Measurements from ENCODE around the gene SPATA13. TPM values are rescaled to one million over a fixed set of nuclear protein-coding genes. Genes with fewer than 3 reads are reported as not detected.
"Not testable (repeated sequence)": the region's sequence is repeated elsewhere in the genome, so short reads cannot be mapped to it uniquely, and the experiment has no call there.

Gene SPATA13
- total RNA-seq, 1 donor from 2014 or later = 44.2 TPM

- H3K4me1 ChIP-seq = no peaks in the 10 kb centered on the region
- intact Hi-C loops (cut with DNase I) = no loop called here
- H3K36me3 ChIP-seq = no peaks in the 10 kb centered on the region
- no peak overlapping the region for H3K4me3 ChIP-seq
- no peak for DNase-seq
- H3K27ac ChIP-seq = no peak overlapping the region
- no peak for ATAC-seq
- peaks cover 6% of the 10 kb centered on the region for H3K27me3 ChIP-seq (ENCODE audit: low read depth)
- H3K9me3 ChIP-seq = no peaks in the 10 kb centered on the region
- no peak for TF ChIP-seq CTCF (IDR thresholded peaks at IDR 0.05)
These were observed 162.7 kb downstream of the SPATA13 start for GRCh38 chr13:24323036-24323738.

- Histone ChIP-seq H3K27ac (no peak overlapping the region), H3K9me3 (no peaks in the 10 kb centered on the region), H3K36me3 (no peaks in the 10 kb centered on the region), H3K4me1 (no peaks in the 10 kb centered on the region), H3K4me3 (no peak overlapping the region), H3K27me3 (ENCODE audit: low read depth) (peaks cover 6% of the 10 kb centered on the region)
- DNase-seq (no peak), ATAC-seq (no peak)
- no peak for TF ChIP-seq CTCF (IDR thresholded peaks at IDR 0.05)
- intact Hi-C loops (cut with DNase I) = no loop called here
These were observed 163.2 kb downstream of the SPATA13 start for GRCh38 chr13:24323739-24324075.

GRCh38 chr13:24327598-24327997 is 167.1 kb downstream of the SPATA13 start:
- DNase-seq; H3K27me3 ChIP-seq (ENCODE audit: low read depth); H3K27ac ChIP-seq; H3K9me3 ChIP-seq; H3K36me3 ChIP-seq; H3K4me3 ChIP-seq; H3K4me1 ChIP-seq; intact Hi-C loops (cut with DNase I); ATAC-seq: not testable (repeated sequence)

DNA sequence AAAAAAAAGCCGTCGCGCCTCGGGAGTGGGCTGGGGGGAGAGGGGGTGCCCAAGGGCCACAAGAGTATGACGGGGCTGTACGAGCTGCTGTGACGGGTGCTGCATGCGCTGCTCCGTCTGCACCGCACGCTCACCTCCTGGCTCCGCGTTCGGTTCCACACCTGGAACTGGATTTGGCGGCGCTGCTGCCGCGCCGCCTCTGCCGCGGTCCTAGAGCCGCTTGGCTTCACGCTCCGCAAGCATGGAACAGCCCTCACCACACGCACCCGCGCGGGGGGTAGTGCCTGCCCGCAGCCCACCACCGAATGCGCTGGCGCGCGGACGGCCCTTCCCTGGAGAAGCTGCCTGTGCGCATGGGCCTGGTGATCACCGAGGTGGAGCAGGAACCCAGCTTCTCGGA is 167.6 kb downstream of the SPATA13 start:
- Histone ChIP-seq H3K27me3 (ENCODE audit: low read depth) (peaks cover 6% of the 10 kb centered on the region), H3K36me3 (no peaks in the 10 kb centered on the region), H3K9me3 (no peaks in the 10 kb centered on the region), H3K4me1 (no peaks in the 10 kb centered on the region), H3K27ac (no peak overlapping the region), H3K4me3 (no peak overlapping the region)
- ATAC-seq (no peak), DNase-seq (no peak)
- TF ChIP-seq CTCF (IDR thresholded peaks at IDR 0.05) = no peak
- intact Hi-C loops (cut with DNase I) = no loop called here

DNA sequence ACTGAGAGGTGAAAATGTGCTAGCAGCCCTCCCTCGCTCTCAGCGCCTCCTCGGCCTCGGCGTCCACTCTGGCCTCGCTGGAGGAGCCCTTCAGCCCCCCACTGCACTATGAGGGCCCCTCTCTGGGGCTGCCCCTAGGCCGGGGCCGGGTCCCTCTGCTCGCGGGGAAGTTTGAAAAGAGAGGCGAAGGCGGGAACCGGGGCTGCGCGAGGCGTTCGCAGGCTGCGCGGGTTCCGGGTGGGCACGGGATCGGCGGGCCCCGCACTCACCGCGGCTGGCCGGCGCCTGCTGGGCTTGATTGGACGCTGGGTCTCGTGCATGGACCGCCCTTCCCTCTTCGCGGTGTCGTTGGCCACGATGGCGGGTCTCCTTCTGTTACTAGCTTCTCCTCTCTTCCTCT is 178.2 kb downstream of the SPATA13 start:
- no peak overlapping the region for H3K27ac ChIP-seq
- TF ChIP-seq CTCF (IDR thresholded peaks at IDR 0.05) = no peak
- no peak for DNase-seq
- H3K4me1 ChIP-seq = no peaks in the 10 kb centered on the region
- H3K36me3 ChIP-seq = no peaks in the 10 kb centered on the region
- H3K27me3 ChIP-seq (ENCODE audit: low read depth) = no peaks in the 10 kb centered on the region
- H3K4me3 ChIP-seq = no peak overlapping the region
- no peaks in the 10 kb centered on the region for H3K9me3 ChIP-seq
- intact Hi-C loops (cut with DNase I) = no loop called here
- ATAC-seq = no peak

- DNase-seq (no peak), ATAC-seq (peak in 1 of 2 donors; percentile 17)
- Histone ChIP-seq H3K27me3 (ENCODE audit: low read depth) (no peaks in the 10 kb centered on the region), H3K27ac (no peak overlapping the region), H3K9me3 (no peaks in the 10 kb centered on the region), H3K36me3 (no peaks in the 10 kb centered on the region), H3K4me1 (no peaks in the 10 kb centered on the region), H3K4me3 (no peak overlapping the region)
- intact Hi-C loops (cut with DNase I) = no loop called here
- no peak for TF ChIP-seq CTCF (IDR thresholded peaks at IDR 0.05)
These were observed 179.6 kb downstream of the SPATA13 start for GRCh38 chr13:24339937-24340607.
